WTC11 (cell line): Measurements from ENCODE around the gene IGFALS. TPM values are rescaled to one million over a fixed set of nuclear protein-coding genes. Genes with fewer than 3 reads are reported as not detected.

Experiments
- ATAC-seq: fragments of 200-7000 bp; cut with Tn5 transposase; 2 replicates; pipeline ENCODE4 v1.10.0; 2021; ENCODE audit warnings: mild to moderate bottlenecking, moderate library complexity
- CTCF ChIA-PET: fragments of 300-600 bp; sonication (Branson Sonifier 250); formaldehyde crosslinking; loops from one replicate; lab custom pipeline; 2021; ENCODE audit warnings: antibody characterized with exemption; lab: Charles Lee
- POLR2A ChIA-PET: fragments of 350-600 bp; sonication (Branson Sonifier 250); formaldehyde crosslinking; loops from one replicate; lab custom pipeline; 2021; ENCODE audit warnings: antibody characterized with exemption; lab: Charles Lee
- DNase-seq: peaks from one replicate; pipeline ENCODE4 v3.0.0; 2021; ENCODE audit warnings: low spot score
- H3K27ac Mint-ChIP-seq: 2 replicates; pipeline ENCODE4 v1.8.0; 2021; ENCODE audit warnings: mixed read lengths
- H3K27me3 Mint-ChIP-seq: 2 replicates; pipeline ENCODE4 v1.8.0; 2021; ENCODE audit warnings: low read depth, mild to moderate bottlenecking, moderate library complexity, mixed read lengths
- H3K36me3 Mint-ChIP-seq: 2 replicates; pipeline ENCODE4 v1.8.0; 2021; ENCODE audit warnings: mixed read lengths
- H3K4me1 Mint-ChIP-seq: 2 replicates; pipeline ENCODE4 v1.8.0; 2022; ENCODE audit warnings: mixed read lengths
- H3K4me3 Mint-ChIP-seq: 2 replicates; pipeline ENCODE4 v1.8.0; 2021; ENCODE audit warnings: mild to moderate bottlenecking, moderate library complexity, mixed read lengths
- H3K9me3 Mint-ChIP-seq: 2 replicates; pipeline ENCODE4 v1.8.0; 2021; ENCODE audit warnings: mixed read lengths
- AR ChIP-seq: fragments of 250-450 bp; sonication (Bioruptor Pico); IDR thresholded peaks from 2 replicates; pipeline ENCODE4 v1.9.0; 2021; ENCODE audit warnings: mild to moderate bottlenecking
- ARID4B ChIP-seq: sonication (generic); formaldehyde crosslinking; IDR thresholded peaks from 2 replicates; pipeline ENCODE4 v1.8.0; 2023; ENCODE audit warnings: missing genetic modification reagents, mild to moderate bottlenecking, borderline replicate concordance
- ATF2 ChIP-seq: sonication (generic); formaldehyde crosslinking; IDR thresholded peaks from 2 replicates; pipeline ENCODE4 v1.8.1; 2022; ENCODE audit warnings: low read depth, missing genetic modification reagents, borderline replicate concordance
- IRF1 ChIP-seq: sonication (generic); formaldehyde crosslinking; IDR thresholded peaks from 2 replicates; pipeline ENCODE4 v1.8.0; 2023; ENCODE audit warnings: missing genetic modification reagents
- MAX ChIP-seq: sonication (generic); formaldehyde crosslinking; IDR thresholded peaks from 2 replicates; pipeline ENCODE4 v1.8.0; 2022; ENCODE audit warnings: mild to moderate bottlenecking, missing genetic modification reagents
- MLX ChIP-seq: sonication (generic); formaldehyde crosslinking; IDR thresholded peaks from 2 replicates; pipeline ENCODE4 v1.8.1; 2023; ENCODE audit warnings: mild to moderate bottlenecking, missing genetic modification reagents, moderate library complexity
- OVOL2 ChIP-seq: fragments of 250-450 bp; sonication (Bioruptor Pico); IDR thresholded peaks from 2 replicates; pipeline ENCODE4 v1.9.0; 2021; ENCODE audit warnings: mild to moderate bottlenecking, borderline replicate concordance
- SP1 ChIP-seq: sonication (generic); formaldehyde crosslinking; conservative IDR thresholded peaks from 2 replicates; pipeline ENCODE4 v1.8.1; 2022; ENCODE audit warnings: missing genetic modification reagents
- TEAD1 ChIP-seq: sonication (generic); formaldehyde crosslinking; IDR thresholded peaks from 2 replicates; pipeline ENCODE4 v1.8.0; 2022; ENCODE audit warnings: mild to moderate bottlenecking, missing genetic modification reagents
- ZBTB43 ChIP-seq: sonication (generic); formaldehyde crosslinking; IDR thresholded peaks from 2 replicates; pipeline ENCODE4 v1.8.1; 2023; ENCODE audit warnings: mild to moderate bottlenecking, missing genetic modification reagents
- ZNF121 ChIP-seq: sonication (generic); formaldehyde crosslinking; IDR thresholded peaks from 2 replicates; pipeline ENCODE4 v1.8.0; 2023; ENCODE audit warnings: missing genetic modification reagents
- ZNF263 ChIP-seq: sonication (generic); formaldehyde crosslinking; IDR thresholded peaks from 2 replicates; pipeline ENCODE4 v1.8.1; 2022; ENCODE audit warnings: low read depth, mild to moderate bottlenecking, moderate library complexity, missing genetic modification reagents
- ZNF396 ChIP-seq: fragments of 250-450 bp; sonication (Bioruptor Pico); IDR thresholded peaks from 2 replicates; pipeline ENCODE4 v1.8.0; 2021; ENCODE audit warnings: mild to moderate bottlenecking, moderate library complexity, borderline replicate concordance
- total RNA-seq: library from RNA; stranded (reverse); gene quantifications from 3 replicates; pipeline ENCODE4 v1.2.3, GENCODE V29; 2021

The IGFALS gene
- total RNA-seq, 1 experiment from 2014 or later: not detected

- Mint-ChIP-seq H3K4me1 (no peaks in the 10 kb centered on the region), H3K27me3 (no peaks in the 10 kb centered on the region; the same call in 1 of the 2 replicates)
- TF ChIP-seq IRF1 (CRISPR knock-in tag) (no peak), ZNF396 (CRISPR knock-in tag) (no peak), MLX (CRISPR knock-in tag) (no peak), AR (CRISPR knock-in tag) (no peak), ATF2 (CRISPR knock-in tag) (no peak), ARID4B (CRISPR knock-in tag) (no peak; the same call in 1 of the 2 replicates), MAX (CRISPR knock-in tag) (peak; percentile 51; the same call in 1 of the 2 replicates), SP1 (CRISPR knock-in tag) (0 out of 2 replicates have a peak, but pooled peaks have one; percentile 41), OVOL2 (CRISPR knock-in tag) (no peak), ZNF121 (CRISPR knock-in tag) (no peak), ZBTB43 (CRISPR knock-in tag) (no peak), ZNF263 (no peak), TEAD1 (CRISPR knock-in tag) (no peak)
- TF ChIP-seq, all 79 proteins: peak for 2
- peak; percentile 98 for ATAC-seq
- peak; percentile 83 for DNase-seq
- ChIA-PET POLR2A (no interaction called here), CTCF (interaction anchor here (0.9 kb wide), 1 partner anchor 86 kb away, joined by 3 read pairs; no protein-coding TSS in a partner anchor)
- Mint-ChIP-seq H3K4me3 (no peak overlapping the region), H3K9me3 (peaks cover 4% of the 10 kb centered on the region; the same call in 1 of the 2 replicates), H3K27ac (no peak overlapping the region), H3K36me3 (peaks cover 14% of the 10 kb centered on the region)
These were observed 15.8 kb upstream of the IGFALS start for GRCh38 chr16:1809281-1809801.
